ENCODE measurements around the gene MBIP.
"Not testable (repeated sequence)": the region's sequence is repeated elsewhere in the genome, so short reads cannot be mapped to it uniquely, and the experiment has no call there.

GRCh38 chr14:36327573-36327972, 7.1 kb upstream of the MBIP start:
- not testable (repeated sequence) for TF ChIP-seq CTCF (IDR thresholded peaks at IDR 0.05); SIN3A (IDR thresholded peaks at IDR 0.05; ENCODE audit: borderline replicate concordance, insufficient read depth, low read depth, low read length)
